Endodermal cell (in vitro differentiated cells): ENCODE data around the gene HOXD8. TPM values are rescaled to one million over a fixed set of nuclear protein-coding genes. Genes with fewer than 3 reads are reported as not detected.

Experiments
- DNase-seq: peaks from one replicate; pipeline ENCODE4 v3.0.0-alpha.2; 2017
- H3K27ac ChIP-seq: 2 replicates; pipeline ENCODE4 v1.5.1; 2013; ENCODE audit warnings: mild to moderate bottlenecking, low read depth, low read length, moderate library complexity
- H3K27me3 ChIP-seq: 2 replicates; pipeline ENCODE4 v1.6.1; 2013; ENCODE audit warnings: mild to moderate bottlenecking, low read length, moderate library complexity; ENCODE audit not compliant: insufficient read depth, control insufficient read depth, poor library complexity, severe bottlenecking
- H3K36me3 ChIP-seq: 2 replicates; pipeline ENCODE4 v1.7.0; 2013; ENCODE audit warnings: mild to moderate bottlenecking, low read length, moderate library complexity; ENCODE audit not compliant: control insufficient read depth, insufficient read depth
- H3K4me1 ChIP-seq: one replicate; pipeline ENCODE4 v1.7.0; 2013; ENCODE audit warnings: low read length; ENCODE audit not compliant: control insufficient read depth, insufficient read depth
- H3K4me3 ChIP-seq: 2 replicates; pipeline ENCODE4 v1.5.1; 2013; ENCODE audit warnings: mild to moderate bottlenecking, low read length, moderate library complexity
- H3K9ac ChIP-seq: 2 replicates; pipeline ENCODE4 v1.6.1; 2013; ENCODE audit warnings: mild to moderate bottlenecking, low read length, moderate library complexity; ENCODE audit not compliant: poor library complexity, severe bottlenecking; ENCODE audit errors: extremely low read depth
- H3K9me3 ChIP-seq: 2 replicates; pipeline ENCODE4 v1.6.1; 2013; ENCODE audit warnings: mild to moderate bottlenecking, low read length, moderate library complexity; ENCODE audit not compliant: control insufficient read depth
- H3K27ac Mint-ChIP-seq: 2 replicates; pipeline ENCODE4 v1.8.0; 2020; ENCODE audit warnings: mixed read lengths
- H3K27me3 Mint-ChIP-seq: 2 replicates; pipeline ENCODE4 v1.8.0; 2021; ENCODE audit warnings: mild to moderate bottlenecking, mixed read lengths; ENCODE audit not compliant: insufficient read depth
- H3K36me3 Mint-ChIP-seq: 2 replicates; pipeline ENCODE4 v1.8.0; 2020; ENCODE audit warnings: low read depth, mixed read lengths
- H3K4me1 Mint-ChIP-seq: 2 replicates; pipeline ENCODE4 v1.8.0; 2020; ENCODE audit warnings: mixed read lengths
- H3K4me3 Mint-ChIP-seq: 2 replicates; pipeline ENCODE4 v1.8.0; 2020; ENCODE audit warnings: mild to moderate bottlenecking, moderate library complexity, mixed read lengths
- H3K9me3 Mint-ChIP-seq: 2 replicates; pipeline ENCODE4 v1.8.0; 2020; ENCODE audit warnings: mild to moderate bottlenecking, mixed read lengths
- WGBS, 2 experiments: methylation state at CpG; one replicate each; pipeline versions ENCODE4 v1.1.5 to v1.1.7; 2013; ENCODE audit warnings: missing lambda C conversion rate in 2 of 2, mixed read lengths in 1 of 2; ENCODE audit not compliant: insufficient coverage in 1 of 2, insufficient read length in 1 of 2; 5-methylcytosine and 5-hydroxymethylcytosine counted together
- total RNA-seq, 2 donors: library from RNA; stranded (reverse); fragmentation: NEBNext Ultra II Directional in 1 of 2; extraction: Animal tissue kit (Norgen Biotek cat#: 25700) in 1 of 2; gene quantifications; 2 replicates in 1 of 2; 3 replicates in 1 of 2; pipeline ENCODE4 v1.2.1, GENCODE V29; 2021
- TF ChIP-seq, protein P1 (sequence below): fragments of 200-600 bp; sonication (generic); conservative IDR thresholded peaks from 2 replicates; pipeline ENCODE4 v1.5.0; 2021; ENCODE audit warnings: antibody characterized with exemption, mild to moderate bottlenecking

HOXD8 gene
- total RNA-seq, 2 donors from 2014 or later: not detected

DNA sequence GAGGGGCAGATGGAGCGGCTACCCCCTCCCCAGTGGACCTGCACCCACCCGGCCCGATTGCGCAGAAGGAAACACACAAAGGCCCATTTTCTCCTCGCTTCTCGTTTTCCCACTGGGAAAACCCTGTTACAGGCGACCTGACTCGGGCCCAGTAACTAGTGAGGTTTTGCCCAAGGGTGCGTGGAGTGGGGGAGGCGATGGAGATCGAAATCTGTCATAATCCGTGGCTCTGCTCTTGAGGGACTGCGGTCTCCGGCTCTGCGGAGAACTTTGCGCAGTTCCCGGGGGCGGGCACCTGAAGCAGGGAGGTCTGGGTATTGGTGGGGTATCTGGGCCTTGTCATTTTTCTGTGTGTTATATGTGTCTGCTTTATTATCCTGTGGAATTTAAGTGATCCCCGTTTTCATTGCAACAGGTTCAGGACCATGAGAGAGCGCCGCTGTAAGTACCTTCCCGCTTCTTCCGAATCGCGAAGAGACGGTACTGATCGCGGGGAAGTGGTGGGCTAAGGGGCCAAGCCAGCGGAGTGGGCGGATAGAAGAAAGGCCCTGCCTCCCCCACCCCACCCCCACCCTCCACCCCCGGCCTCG lies 17.8 kb downstream of the HOXD8 start:
- Mint-ChIP-seq H3K36me3 (no peaks in the 10 kb centered on the region), H3K4me1 (peaks cover 8% of the 10 kb centered on the region), H3K27ac (no peak overlapping the region), H3K9me3 (no peaks in the 10 kb centered on the region), H3K4me3 (no peak overlapping the region), H3K27me3 (peaks cover 100% of the 10 kb centered on the region)
- Histone ChIP-seq H3K4me3 (no peak overlapping the region), H3K36me3 (no peaks in the 10 kb centered on the region), H3K27me3 (peaks cover 100% of the 10 kb centered on the region), H3K27ac (no peak overlapping the region), H3K9ac (no peak overlapping the region), H3K9me3 (no peaks in the 10 kb centered on the region), H3K4me1 (no peaks in the 10 kb centered on the region)
- no peak for DNase-seq
- TF ChIP-seq, protein P1, sequence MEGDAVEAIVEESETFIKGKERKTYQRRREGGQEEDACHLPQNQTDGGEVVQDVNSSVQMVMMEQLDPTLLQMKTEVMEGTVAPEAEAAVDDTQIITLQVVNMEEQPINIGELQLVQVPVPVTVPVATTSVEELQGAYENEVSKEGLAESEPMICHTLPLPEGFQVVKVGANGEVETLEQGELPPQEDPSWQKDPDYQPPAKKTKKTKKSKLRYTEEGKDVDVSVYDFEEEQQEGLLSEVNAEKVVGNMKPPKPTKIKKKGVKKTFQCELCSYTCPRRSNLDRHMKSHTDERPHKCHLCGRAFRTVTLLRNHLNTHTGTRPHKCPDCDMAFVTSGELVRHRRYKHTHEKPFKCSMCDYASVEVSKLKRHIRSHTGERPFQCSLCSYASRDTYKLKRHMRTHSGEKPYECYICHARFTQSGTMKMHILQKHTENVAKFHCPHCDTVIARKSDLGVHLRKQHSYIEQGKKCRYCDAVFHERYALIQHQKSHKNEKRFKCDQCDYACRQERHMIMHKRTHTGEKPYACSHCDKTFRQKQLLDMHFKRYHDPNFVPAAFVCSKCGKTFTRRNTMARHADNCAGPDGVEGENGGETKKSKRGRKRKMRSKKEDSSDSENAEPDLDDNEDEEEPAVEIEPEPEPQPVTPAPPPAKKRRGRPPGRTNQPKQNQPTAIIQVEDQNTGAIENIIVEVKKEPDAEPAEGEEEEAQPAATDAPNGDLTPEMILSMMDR: no peak
- 16% methylated on average over 27 of the region's 32 CpGs; no CpG with 5 or more reads in 1 of the 2 experiments for whole genome bisulfite sequencing, 2 experiments

DNA sequence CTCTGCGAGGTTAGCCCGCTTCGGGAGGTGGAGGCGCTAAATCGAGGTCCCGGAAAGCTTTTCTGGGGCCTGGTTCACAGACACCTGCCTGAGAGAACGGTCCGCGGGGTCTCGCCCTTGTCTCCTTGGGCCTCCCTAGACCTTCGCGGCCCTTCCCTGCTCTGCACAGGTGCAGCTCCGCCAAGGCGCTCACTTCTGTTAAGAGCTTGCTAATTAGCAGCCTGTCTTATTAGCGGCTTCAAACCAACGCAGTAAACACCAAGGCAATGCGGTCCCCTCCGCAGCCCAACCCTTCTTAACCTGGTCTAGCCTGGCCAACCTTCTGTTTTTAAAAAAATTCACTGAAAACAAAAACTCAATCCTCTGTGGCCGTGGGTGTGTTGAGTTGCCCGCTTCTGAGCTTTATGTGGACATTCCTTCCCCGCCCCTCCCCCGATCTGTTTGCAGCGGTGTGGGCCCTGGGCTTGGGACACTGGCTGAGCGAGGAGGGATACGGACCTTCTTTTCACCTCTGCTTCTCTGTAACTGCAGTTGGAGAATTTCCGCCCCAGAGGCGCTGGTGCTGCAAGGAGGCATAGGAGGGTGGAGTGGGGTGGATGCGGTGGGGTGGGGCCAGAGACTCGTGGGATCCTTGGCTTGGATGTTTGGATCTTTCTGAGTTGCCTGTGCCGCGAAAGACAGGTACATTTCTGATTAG lies 18.4 kb downstream of the HOXD8 start:
- H3K27ac Mint-ChIP-seq: no peak overlapping the region
- no peaks in the 10 kb centered on the region for H3K9me3 ChIP-seq
- H3K36me3 ChIP-seq: no peaks in the 10 kb centered on the region
- TF ChIP-seq, protein P1: no peak
- peak; percentile 71 for DNase-seq
- H3K27me3 ChIP-seq: peaks cover 100% of the 10 kb centered on the region
- H3K27me3 Mint-ChIP-seq: peaks cover 100% of the 10 kb centered on the region
- H3K27ac ChIP-seq: no peak overlapping the region
- no peak overlapping the region for H3K9ac ChIP-seq
- WGBS, 2 experiments: 4 to 7% methylated on average over 8 to 31 of the region's 31 CpGs
- no peaks in the 10 kb centered on the region for H3K9me3 Mint-ChIP-seq
- H3K4me1 Mint-ChIP-seq: peaks cover 8% of the 10 kb centered on the region
- no peak overlapping the region for H3K4me3 ChIP-seq
- H3K4me3 Mint-ChIP-seq: no peak overlapping the region
- H3K4me1 ChIP-seq: no peaks in the 10 kb centered on the region
- no peaks in the 10 kb centered on the region for H3K36me3 Mint-ChIP-seq

DNA sequence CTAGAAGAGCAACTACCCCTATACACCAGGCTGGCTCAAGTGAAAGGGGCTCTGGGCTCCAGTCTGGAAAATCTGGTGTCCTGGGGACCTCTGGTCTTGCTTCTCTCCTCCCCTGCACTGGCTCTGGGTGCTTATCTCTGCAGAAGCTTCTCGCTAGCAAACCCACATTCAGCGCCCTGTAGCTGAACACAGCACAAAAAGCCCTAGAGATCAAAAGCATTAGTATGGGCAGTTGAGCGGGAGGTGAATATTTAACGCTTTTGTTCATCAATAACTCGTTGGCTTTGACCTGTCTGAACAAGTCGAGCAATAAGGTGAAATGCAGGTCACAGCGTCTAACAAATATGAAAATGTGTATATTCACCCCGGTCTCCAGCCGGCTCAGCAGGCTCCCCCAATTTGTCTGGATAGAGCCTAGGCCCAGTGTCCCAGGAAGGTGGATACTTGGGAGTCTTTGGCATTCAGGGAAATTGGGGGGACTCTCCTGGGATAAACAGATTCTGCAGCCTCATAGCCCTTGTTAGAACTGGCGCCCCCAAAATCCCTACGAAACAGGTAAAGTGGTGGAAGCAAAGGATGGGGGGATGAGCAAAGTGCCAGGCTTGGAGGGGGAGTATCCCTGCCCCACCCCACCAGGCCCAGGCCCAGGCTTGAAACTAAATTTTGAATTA lies 19.4 kb downstream of the HOXD8 start:
- Mint-ChIP-seq H3K4me3 (no peak overlapping the region), H3K9me3 (no peaks in the 10 kb centered on the region), H3K27me3 (peaks cover 100% of the 10 kb centered on the region), H3K4me1 (peaks cover 8% of the 10 kb centered on the region), H3K36me3 (no peaks in the 10 kb centered on the region), H3K27ac (no peak overlapping the region)
- 20 to 27% methylated on average over 3 to 11 of the region's 11 CpGs for WGBS, 2 experiments
- no peak for DNase-seq
- no peak overlapping the region for H3K4me3 ChIP-seq
- TF ChIP-seq, protein P1: no peak
- H3K9me3 ChIP-seq: no peaks in the 10 kb centered on the region
- no peak overlapping the region for H3K9ac ChIP-seq
- H3K27ac ChIP-seq: no peak overlapping the region
- H3K27me3 ChIP-seq: peaks cover 100% of the 10 kb centered on the region
- no peaks in the 10 kb centered on the region for H3K36me3 ChIP-seq
- no peaks in the 10 kb centered on the region for H3K4me1 ChIP-seq
